A549 (cell line): ENCODE data around the gene DHX16. TPM values are rescaled to one million over a fixed set of nuclear protein-coding genes. Genes with fewer than 3 reads are reported as not detected.

ENCODE experiments used
- ATAC-seq, 2 experiments: fragments of 200-7000 bp in 1 of 2; fragments of >200 bp in 1 of 2; cut with Nextera tagmentation in 1 of 2; cut with Tn5 transposase in 1 of 2; 3 replicates each; pipeline versions ENCODE4 v1.8.0 to v1.9.1; 2018 to 2020; ENCODE audit warnings: mild to moderate bottlenecking in 1 of 2, moderate library complexity in 1 of 2
- CTCF ChIA-PET: fragments of 300-600 bp; sonication (Branson Sonifier 250); formaldehyde crosslinking; extraction: SDS; loops from one replicate; lab custom pipeline; 2021; ENCODE audit warnings: antibody characterized with exemption, inconsistent platforms; lab: Yijun Ruan, JAX
- POLR2A ChIA-PET: fragments of 350-600 bp; formaldehyde crosslinking; extraction: SDS; loops from one replicate; lab custom pipeline; 2021; ENCODE audit warnings: antibody characterized with exemption, inconsistent platforms; lab: Yijun Ruan, JAX
- DNase-seq, 2 experiments: peaks; one replicate each; pipeline versions ENCODE4 v3.0.0 to v3.0.0-alpha.2; 2011 to 2016; ENCODE audit warnings: low read depth in 1 of 2, low spot score in 1 of 2
- FAIRE-seq: peaks from 2 replicates; lab custom pipeline; 2011; peaks lifted over from hg19 to GRCh38; lab: Jason Lieb, UNC
- H3K27ac ChIP-seq, 2 experiments: fragments of >200 bp; sonication (Bioruptor Twin); formaldehyde crosslinking; 3 replicates each; pipeline ENCODE4 v1.5.1; 2016 to 2017
- H3K4me1 ChIP-seq: fragments of >200 bp; sonication (Bioruptor Twin); formaldehyde crosslinking; 3 replicates; pipeline ENCODE4 v1.6.1; 2016
- H3K4me2 ChIP-seq: fragments of >200 bp; sonication (Bioruptor Twin); formaldehyde crosslinking; 3 replicates; pipeline ENCODE4 v1.6.1; 2016
- H3K4me3 ChIP-seq: fragments of >200 bp; sonication (Bioruptor Twin); formaldehyde crosslinking; 3 replicates; pipeline ENCODE4 v1.5.1; 2016
- H3K9me3 ChIP-seq: fragments of >200 bp; sonication (Bioruptor Twin); formaldehyde crosslinking; 3 replicates; pipeline ENCODE4 v1.6.1; 2016
- BCL3 ChIP-seq: fragments of >200 bp; sonication (Bioruptor Twin); formaldehyde crosslinking; IDR thresholded peaks from 3 replicates; pipeline ENCODE4 v1.6.1; 2016
- CBX8 ChIP-seq: fragments of 200-600 bp; sonication (generic); IDR thresholded peaks from 2 replicates; pipeline ENCODE4 v1.6.1; 2016
- EHMT2 ChIP-seq: fragments of 200-600 bp; sonication (generic); IDR thresholded peaks from 2 replicates; pipeline ENCODE4 v1.6.1; 2016; ENCODE audit warnings: antibody characterized with exemption, low read depth, mild to moderate bottlenecking, moderate library complexity
- ELK1 ChIP-seq: fragments of 150-350 bp; IDR thresholded peaks from 2 replicates; pipeline ENCODE4 v1.6.1; 2014; ENCODE audit warnings: low read depth, mild to moderate bottlenecking, low read length
- EP300 ChIP-seq, 2 experiments: fragments of >200 bp; sonication (Bioruptor Twin); formaldehyde crosslinking; IDR thresholded peaks; 2 replicates in 1 of 2; 3 replicates in 1 of 2; pipeline ENCODE4 v1.6.1; 2016 to 2017
- FOSL2 ChIP-seq, 2 experiments: fragments of 450-650 bp in 1 of 2; fragments of >200 bp in 1 of 2; sonication (Bioruptor Twin) in 1 of 2; formaldehyde crosslinking; IDR thresholded peaks; 2 replicates each; pipeline versions ENCODE4 v1.5.0 to v1.6.1; 2016 to 2020; ENCODE audit warnings: mild to moderate bottlenecking in 1 of 2, moderate library complexity in 1 of 2
- HDAC2 ChIP-seq: fragments of 200-600 bp; sonication (generic); IDR thresholded peaks from 2 replicates; pipeline ENCODE4 v1.6.1; 2016
- HOXA7 ChIP-seq: fragments of 250-450 bp; sonication (Bioruptor Pico); IDR thresholded peaks from 2 replicates; pipeline ENCODE4 v1.5.0; 2020; ENCODE audit warnings: mild to moderate bottlenecking, moderate library complexity
- HOXB13 ChIP-seq: fragments of 250-450 bp; sonication (Bioruptor Pico); IDR thresholded peaks from 2 replicates; pipeline ENCODE4 v1.5.0; 2020; ENCODE audit warnings: low read depth, mild to moderate bottlenecking, moderate library complexity
- JUN ChIP-seq, 2 experiments: fragments of >200 bp; sonication (Bioruptor Twin); formaldehyde crosslinking; IDR thresholded peaks; 2 replicates in 1 of 2; 3 replicates in 1 of 2; pipeline ENCODE4 v1.6.1; 2016 to 2017
- KDM5A ChIP-seq: fragments of 200-600 bp; sonication (generic); IDR thresholded peaks from 2 replicates; pipeline ENCODE4 v1.6.1; 2016; ENCODE audit warnings: antibody characterized with exemption, mild to moderate bottlenecking
- MAX ChIP-seq: IDR thresholded peaks from 2 replicates; pipeline ENCODE4 v1.6.1; 2012
- NR3C1 ChIP-seq: fragments of >200 bp; sonication (Bioruptor Twin); formaldehyde crosslinking; IDR thresholded peaks from 3 replicates; pipeline ENCODE4 v1.6.1; 2017
- PBX3 ChIP-seq: IDR thresholded peaks from 2 replicates; pipeline ENCODE4 v1.6.1; 2012
- PHF8 ChIP-seq: fragments of 200-600 bp; sonication (generic); IDR thresholded peaks from 2 replicates; pipeline ENCODE4 v1.6.1; 2016; ENCODE audit warnings: low read depth, mild to moderate bottlenecking, antibody characterized with exemption, moderate library complexity, borderline replicate concordance
- POLR2A ChIP-seq: IDR thresholded peaks from 2 replicates; pipeline ENCODE4 v1.6.1; 2012; ENCODE audit warnings: mild to moderate bottlenecking, low read length
- REST ChIP-seq: fragments of 200-600 bp; sonication (generic); IDR thresholded peaks from 2 replicates; pipeline ENCODE4 v1.6.1; 2016; ENCODE audit warnings: antibody characterized with exemption, mild to moderate bottlenecking, moderate library complexity
- TFCP2L1 ChIP-seq: fragments of 250-450 bp; sonication (Bioruptor Pico); IDR thresholded peaks from 2 replicates; pipeline ENCODE4 v1.5.0; 2021; ENCODE audit warnings: mild to moderate bottlenecking
- ZNF302 ChIP-seq: fragments of 250-450 bp; sonication (Bioruptor Pico); IDR thresholded peaks from 2 replicates; pipeline ENCODE4 v1.9.0; 2021; ENCODE audit warnings: inconsistent platforms, mild to moderate bottlenecking, moderate library complexity
- WGBS: methylation state at CpG from one replicate; pipeline ENCODE4 v1.1.6; 2017; ENCODE audit errors: missing lambda C conversion rate; 5-methylcytosine and 5-hydroxymethylcytosine counted together
- polyA plus RNA-seq, 4 experiments: library from polyadenylated mRNA; depleted of rRNA in 3 of 4; stranded (reverse); fragments of >200 nt; fragmentation: RNase III in 1 of 4; extraction: RNeasy Plus Mini Kit Qiagen cat#74134 plus additional on column Dnase treatment in 1 of 4; gene quantifications; 2 replicates in 3 of 4; 3 replicates in 1 of 4; pipeline ENCODE4 v1.2.3, GENCODE V29; 2011 to 2017

The DHX16 gene
- polyA plus RNA-seq, 2 of the 4 experiments (the other 2 are of a cell fraction), result 31.6 TPM

- TF ChIP-seq POLR2A, result no peak
- TF ChIP-seq PBX3, result no peak
- TF ChIP-seq ZNF302 (CRISPR knock-in tag), result no peak
- TF ChIP-seq HOXB13 (CRISPR knock-in tag), result no peak
- TF ChIP-seq HDAC2, result no peak
- TF ChIP-seq NR3C1, result no peak
- TF ChIP-seq TFCP2L1 (CRISPR knock-in tag), result no peak
- TF ChIP-seq HOXA7 (CRISPR knock-in tag), result no peak
- TF ChIP-seq FOSL2 (IDR thresholded peaks at IDR 0.05), result no peak
- TF ChIP-seq FOSL2 (CRISPR knock-in tag; IDR thresholded peaks at IDR 0.05), result no peak
Measured at GRCh38 chr6:30696432-30696831, 23.6 kb upstream of the DHX16 start (continued).

GRCh38 chr6:30691208-30691847, 18.5 kb upstream of the DHX16 start:
- ATAC-seq (no peak), FAIRE-seq (no peak), DNase-seq (no peak)
- Histone ChIP-seq H3K4me1 (peaks cover 43% of the 10 kb centered on the region), H3K27ac (peak overlapping the region; percentile 90 to 94), H3K9me3 (no peaks in the 10 kb centered on the region), H3K4me2 (peak overlapping the region; percentile 88), H3K4me3 (peak overlapping the region; percentile 56)
- ChIA-PET CTCF (interaction anchor here (1.5 to 6.9 kb wide), 3 partner anchors 14 to 40 kb away, joined by 3 to 84 read pairs (median 46); no protein-coding TSS in a partner anchor), POLR2A (interaction anchor here (0.5 to 1.5 kb wide), 5 partner anchors 16 to 77 kb away, joined by 4 to 7 read pairs (median 6); partner anchors contain the start of genes IER3 and MDC1)
- TF ChIP-seq MAX (no peak), ELK1 (no peak), REST (no peak), EHMT2 (no peak), EP300 (IDR thresholded peaks at IDR 0.05) (no peak), PHF8 (no peak), CBX8 (no peak), JUN (IDR thresholded peaks at IDR 0.05) (no peak), KDM5A (no peak), BCL3 (no peak)
- 22% methylated on average over 8 of the region's 8 CpGs for WGBS
